NCI-H774 (cell line): ENCODE data around the gene VEGFD.

Experiments used
- DNase-seq: peaks from one replicate; lab custom pipeline; 2025; lab: John Stamatoyannopoulos, UW

VEGFD gene

GRCh38 chrX:15301924-15302323 is 82.3 kb downstream of the VEGFD start:
- no peak for DNase-seq

- no peak for DNase-seq
Observed at GRCh38 chrX:15299941-15300851, 84.0 kb downstream of the VEGFD start.

GRCh38 chrX:15298780-15299179 is 85.4 kb downstream of the VEGFD start:
- no peak for DNase-seq

DNA sequence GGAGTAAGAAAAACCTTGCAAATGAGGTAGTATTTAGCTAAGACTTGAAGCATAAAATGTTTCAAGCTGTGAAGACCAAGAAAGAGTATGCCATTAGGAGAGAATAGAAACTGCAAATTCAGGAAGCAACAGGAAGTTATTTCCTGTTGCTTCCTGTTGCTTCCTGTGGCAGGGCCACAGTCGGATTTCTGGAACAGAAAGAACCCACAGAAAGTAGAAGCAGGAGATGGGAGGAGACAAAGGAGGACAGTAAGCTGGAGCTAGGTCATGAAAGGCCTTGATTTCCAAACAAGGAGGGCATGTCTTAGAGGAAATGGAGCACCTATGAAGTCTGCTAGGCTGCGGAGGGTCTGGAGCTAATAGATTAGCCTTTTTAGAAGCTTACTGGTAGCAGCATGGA is 86.0 kb downstream of the VEGFD start:
- no peak for DNase-seq
